GM21447 (cell line): ENCODE data around the gene DCTN5.

Source experiments
- ATAC-seq: cut with Tn5 transposase; IDR thresholded peaks from one replicate; pipeline ENCODE4 v1.9.1; 2021; ENCODE audit not compliant: unreplicated experiment

DCTN5 gene

GRCh38 chr16:23651943-23652468 is 10.7 kb downstream of the DCTN5 start:
- peak; percentile 50 for ATAC-seq

- ATAC-seq, result no peak
These were observed 22.7 kb downstream of the DCTN5 start for GRCh38 chr16:23663918-23664317.

GRCh38 chr16:23666571-23667354 is 25.5 kb downstream of the DCTN5 start:
- no peak for ATAC-seq

- ATAC-seq, result no peak
These were observed 26.0 kb downstream of the DCTN5 start for GRCh38 chr16:23667355-23667659.

GRCh38 chr16:23668225-23668624 is 27.0 kb downstream of the DCTN5 start:
- no peak for ATAC-seq

GRCh38 chr16:23668873-23669272 is 27.6 kb downstream of the DCTN5 start:
- no peak for ATAC-seq

GRCh38 chr16:23670137-23670776 is 29.0 kb downstream of the DCTN5 start:
- peak; percentile 97 for ATAC-seq

GRCh38 chr16:23673971-23674614 is 32.8 kb downstream of the DCTN5 start:
- ATAC-seq, result no peak

GRCh38 chr16:23676924-23677480 is 35.7 kb downstream of the DCTN5 start:
- no peak for ATAC-seq

- peak; percentile 80 for ATAC-seq
These were observed 37.4 kb downstream of the DCTN5 start, which contains the start of gene PLK1 for GRCh38 chr16:23678430-23679273. PLK1 (plus strand) TSS chr16:23678889; CDS start chr16:23678933, 44 bp downstream.

- ATAC-seq, result no peak
These were observed 38.2 kb downstream of the DCTN5 start for GRCh38 chr16:23679274-23679985.

- ATAC-seq, result no peak
These were observed 38.7 kb downstream of the DCTN5 start for GRCh38 chr16:23679986-23680336.

- no peak for ATAC-seq
These were observed 40.9 kb downstream of the DCTN5 start for GRCh38 chr16:23682181-23682580.

- ATAC-seq, result no peak
These were observed 42.2 kb downstream of the DCTN5 start for GRCh38 chr16:23683487-23683886.

GRCh38 chr16:23687034-23687808 is 46.0 kb downstream of the DCTN5 start:
- no peak for ATAC-seq

- ATAC-seq, result no peak
These were observed 48.3 kb downstream of the DCTN5 start for GRCh38 chr16:23689442-23690187.

- no peak for ATAC-seq
These were observed 49.7 kb downstream of the DCTN5 start for GRCh38 chr16:23690771-23691482.
